GM23338 (cell line): ENCODE measurements around the gene UNC5C. TPM values are rescaled to one million over a fixed set of nuclear protein-coding genes. Genes with fewer than 3 reads are reported as not detected.

ENCODE experiments used
- ATAC-seq: fragments of 200-7000 bp; cut with Tn5 transposase; 3 replicates; pipeline ENCODE4 v1.9.1; 2020
- DNase-seq: peaks from one replicate; pipeline ENCODE4 v3.0.0-alpha.2; 2015; ENCODE audit warnings: low spot score
- H2AFZ ChIP-seq: fragments of 200-600 bp; sonication (generic); 2 replicates; pipeline ENCODE4 v1.8.0; 2016; ENCODE audit warnings: antibody characterized with exemption, mild to moderate bottlenecking, moderate library complexity
- H3F3A ChIP-seq: fragments of 200-600 bp; sonication (generic); replicated peaks from 2 replicates; pipeline ENCODE4 v1.8.0; 2017; ENCODE audit warnings: antibody characterized with exemption, mixed run types, low read depth
- H3K27ac ChIP-seq: fragments of 200-600 bp; sonication (generic); 2 replicates; pipeline ENCODE4 v1.6.1; 2016; ENCODE audit warnings: low read depth
- H3K27me3 ChIP-seq: fragments of 200-600 bp; sonication (generic); 2 replicates; pipeline ENCODE4 v1.8.0; 2016; ENCODE audit warnings: mild to moderate bottlenecking, mixed run types, moderate library complexity; ENCODE audit not compliant: insufficient read depth
- H3K36me3 ChIP-seq: fragments of 200-600 bp; sonication (generic); 2 replicates; pipeline ENCODE4 v1.8.0; 2016; ENCODE audit warnings: mild to moderate bottlenecking; ENCODE audit not compliant: insufficient read depth
- H3K4me1 ChIP-seq: fragments of 200-600 bp; sonication (generic); 2 replicates; pipeline ENCODE4 v1.8.0; 2016; ENCODE audit warnings: mild to moderate bottlenecking, moderate library complexity; ENCODE audit not compliant: insufficient read depth
- H3K4me2 ChIP-seq: fragments of 200-600 bp; sonication (generic); 2 replicates; pipeline ENCODE4 v1.7.1; 2017; ENCODE audit warnings: mixed run types
- H3K4me3 ChIP-seq: fragments of 200-600 bp; sonication (generic); 2 replicates; pipeline ENCODE4 v1.6.1; 2016; ENCODE audit warnings: mixed run types
- H3K79me2 ChIP-seq: fragments of 200-600 bp; sonication (generic); replicated peaks from 2 replicates; pipeline ENCODE4 v1.8.0; 2017; ENCODE audit warnings: mild to moderate bottlenecking; ENCODE audit not compliant: insufficient read depth
- H3K9me2 ChIP-seq: fragments of 200-600 bp; sonication (generic); 2 replicates; pipeline ENCODE4 v1.8.0; 2017; ENCODE audit not compliant: insufficient read depth
- H4K20me1 ChIP-seq: fragments of 200-600 bp; sonication (generic); replicated peaks from 2 replicates; pipeline ENCODE4 v1.8.0; 2017; ENCODE audit warnings: mild to moderate bottlenecking; ENCODE audit not compliant: insufficient read depth
- H3K27ac Mint-ChIP-seq: 2 replicates; pipeline ENCODE4 v1.8.0; 2020; ENCODE audit warnings: inconsistent platforms, mild to moderate bottlenecking, moderate library complexity, mixed read lengths
- H3K27me3 Mint-ChIP-seq: 3 replicates; pipeline ENCODE4 v1.8.0; 2022; ENCODE audit warnings: low read depth, mild to moderate bottlenecking, moderate library complexity, mixed read lengths, inconsistent platforms; ENCODE audit not compliant: insufficient read depth, poor library complexity
- H3K36me3 Mint-ChIP-seq: 3 replicates; pipeline ENCODE4 v1.8.0; 2021; ENCODE audit warnings: low read depth, mild to moderate bottlenecking, inconsistent platforms, moderate library complexity, mixed read lengths
- H3K4me1 Mint-ChIP-seq: 3 replicates; pipeline ENCODE4 v1.8.0; 2020; ENCODE audit warnings: mild to moderate bottlenecking, inconsistent platforms, mixed read lengths
- H3K4me3 Mint-ChIP-seq: 3 replicates; pipeline ENCODE4 v1.8.0; 2021; ENCODE audit warnings: moderate library complexity, mild to moderate bottlenecking, inconsistent platforms, mixed read lengths
- H3K9me3 Mint-ChIP-seq: 3 replicates; pipeline ENCODE4 v1.8.0; 2020; ENCODE audit warnings: moderate library complexity, mild to moderate bottlenecking, inconsistent platforms, mixed read lengths
- CREB1 ChIP-seq: fragments of 250-450 bp; sonication (Bioruptor Pico); IDR thresholded peaks from 2 replicates; pipeline ENCODE4 v1.5.0; 2020; ENCODE audit warnings: low read depth, mild to moderate bottlenecking, moderate library complexity
- CTCF ChIP-seq, 2 experiments: fragments of 200-600 bp in 1 of 2; sonication (generic) in 1 of 2; conservative IDR thresholded peaks; 2 replicates each; pipeline versions ENCODE4 v1.5.1 to v1.6.1; 2016 to 2017; ENCODE audit warnings: antibody characterized with exemption in 2 of 2, low read depth in 2 of 2, mild to moderate bottlenecking in 2 of 2, moderate library complexity in 1 of 2
- ETS1 ChIP-seq: IDR thresholded peaks from 2 replicates; pipeline ENCODE4 v1.6.1; 2016; ENCODE audit warnings: antibody characterized with exemption
- EZH2 ChIP-seq: fragments of 200-600 bp; sonication (generic); IDR thresholded peaks from one replicate; pipeline ENCODE4 v1.8.0; 2017; ENCODE audit warnings: antibody characterized with exemption, mild to moderate bottlenecking, low read depth; ENCODE audit not compliant: unreplicated experiment
- EZH2phosphoT487 ChIP-seq: fragments of 200-600 bp; sonication (generic); IDR thresholded peaks from one replicate; pipeline ENCODE4 v1.8.1; 2018; ENCODE audit warnings: antibody characterized with exemption; ENCODE audit not compliant: unreplicated experiment
- JUNB ChIP-seq: IDR thresholded peaks from one replicate; pipeline ENCODE4 v1.6.1; 2016; ENCODE audit warnings: antibody characterized with exemption; ENCODE audit not compliant: unreplicated experiment
- NANOG ChIP-seq: IDR thresholded peaks from 2 replicates; pipeline ENCODE4 v1.6.1; 2016; ENCODE audit warnings: antibody characterized with exemption, borderline replicate concordance
- POLR2AphosphoS5 ChIP-seq: IDR thresholded peaks from 2 replicates; pipeline ENCODE4 v1.6.1; 2016; ENCODE audit warnings: antibody characterized with exemption, low read depth
- REST ChIP-seq: IDR thresholded peaks from one replicate; pipeline ENCODE4 v1.6.1; 2018; ENCODE audit warnings: antibody characterized with exemption; ENCODE audit not compliant: unreplicated experiment
- STAT1 ChIP-seq: IDR thresholded peaks from one replicate; pipeline ENCODE4 v1.6.1; 2016; ENCODE audit warnings: antibody characterized with exemption; ENCODE audit not compliant: unreplicated experiment
- ZNF114 ChIP-seq: fragments of 250-450 bp; sonication (Bioruptor Pico); IDR thresholded peaks from 2 replicates; pipeline ENCODE4 v1.5.0; 2020; ENCODE audit warnings: mild to moderate bottlenecking, moderate library complexity
- ZNF331 ChIP-seq: fragments of 250-450 bp; sonication (Bioruptor Pico); IDR thresholded peaks from 2 replicates; pipeline ENCODE4 v1.5.0; 2020; ENCODE audit warnings: low read depth, mild to moderate bottlenecking, moderate library complexity
- ZNF462 ChIP-seq: fragments of 250-450 bp; sonication (Bioruptor Pico); IDR thresholded peaks from 2 replicates; pipeline ENCODE4 v1.5.0; 2020; ENCODE audit warnings: mild to moderate bottlenecking, moderate library complexity
- polyA plus RNA-seq: library from polyadenylated mRNA; unstranded; fragments of >200 nt; fragmentation: Nextera tagmentation; extraction: Ambion mirVana; gene quantifications from 2 replicates; pipeline ENCODE4 v1.2.1, GENCODE V29; 2016
- total RNA-seq: library from RNA; depleted of rRNA; stranded (reverse); fragments of >200 nt; shearing (Covaris generic); gene quantifications from 2 replicates; pipeline ENCODE4 v1.2.3, GENCODE V29; 2014

UNC5C gene
- total and polyA plus RNA-seq, 2 experiments from 2014 or later: 0.08 to 0.21 TPM

GRCh38 chr4:95340191-95340590 is 208.6 kb downstream of the UNC5C start:
- Histone ChIP-seq H3K4me2 (no peak overlapping the region), H3F3A (no peaks in the 10 kb centered on the region), H3K27me3 (no peaks in the 10 kb centered on the region), H3K9me2 (no peaks in the 10 kb centered on the region), H3K27ac (no peak overlapping the region), H4K20me1 (no peaks in the 10 kb centered on the region), H2AFZ (no peak overlapping the region), H3K4me1 (no peaks in the 10 kb centered on the region), H3K79me2 (no peaks in the 10 kb centered on the region), H3K4me3 (no peak overlapping the region), H3K36me3 (no peaks in the 10 kb centered on the region)
- Mint-ChIP-seq H3K27me3 (no peaks in the 10 kb centered on the region), H3K36me3 (no peaks in the 10 kb centered on the region), H3K9me3 (no peaks in the 10 kb centered on the region; the same call in 2 of the 3 replicates), H3K27ac (no peak overlapping the region), H3K4me1 (no peaks in the 10 kb centered on the region), H3K4me3 (no peak overlapping the region)
- no peak for ATAC-seq
- DNase-seq: no peak
- TF ChIP-seq EZH2: no peak
- TF ChIP-seq POLR2AphosphoS5: no peak
- no peak for TF ChIP-seq ZNF331 (CRISPR knock-in tag)
- TF ChIP-seq EZH2phosphoT487: no peak
- no peak for TF ChIP-seq STAT1
- TF ChIP-seq NANOG: no peak
- TF ChIP-seq ZNF462 (CRISPR knock-in tag): no peak
- no peak for TF ChIP-seq JUNB
- TF ChIP-seq ETS1: no peak
- TF ChIP-seq CTCF (conservative IDR thresholded peaks at IDR 0.05; ENCODE audit: low read depth in 2 of 2): no peak
- no peak for TF ChIP-seq REST
- TF ChIP-seq CREB1: no peak
- no peak for TF ChIP-seq ZNF114 (CRISPR knock-in tag)
